ENCODE measurements around the gene BMP6. TPM values are rescaled to one million over a fixed set of nuclear protein-coding genes. Genes with fewer than 3 reads are reported as not detected.

Gene BMP6
- total and polyA plus RNA-seq, 4 experiments from 2014 or later = 0.06 TPM; not detected in 3

DNA sequence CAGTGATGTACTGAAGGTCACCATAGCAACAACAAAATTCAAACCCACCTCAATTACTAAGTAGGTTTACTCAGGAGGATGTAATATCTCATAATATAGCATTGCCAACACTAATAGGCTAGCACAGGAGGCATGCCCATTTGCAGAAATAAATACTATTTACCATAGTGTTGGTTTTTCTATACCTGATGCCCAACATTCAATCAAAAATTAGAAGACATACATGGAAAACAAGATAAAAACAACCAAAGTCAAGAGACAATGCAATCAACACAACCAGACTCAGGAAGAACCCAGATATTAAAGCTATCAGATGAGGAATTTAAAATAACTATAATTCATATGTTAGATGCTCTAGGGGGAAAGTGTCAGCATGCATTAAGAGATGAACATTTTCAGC lies 199.0 kb downstream of the BMP6 start:
- Histone ChIP-seq H3K36me3 (ENCODE audit: insufficient read depth, low read length) (no peaks in the 10 kb centered on the region), H3K4me1 (ENCODE audit: insufficient read depth, low read length) (no peaks in the 10 kb centered on the region), H3K27ac (ENCODE audit: low read depth, low read length) (no peak overlapping the region), H3K27me3 (ENCODE audit: insufficient read depth, low read length) (no peaks in the 10 kb centered on the region), H3K9me3 (ENCODE audit: control insufficient read depth in 1 of 2, low read length in 2 of 2) (no peaks in the 10 kb centered on the region), H3K4me3 (ENCODE audit: low read length in 2 of 2) (no peak overlapping the region)
- Mint-ChIP-seq H3K4me3 (no peak overlapping the region), H3K27ac (no peak overlapping the region), H3K9me3 (peaks cover 3 to 27% (median 20%) of the 10 kb centered on the region in 8 donors), H3K27me3 (peaks cover 15% of the 10 kb centered on the region in 2 donors), H3K4me1 (no peaks in the 10 kb centered on the region), H3K36me3 (no peaks in the 10 kb centered on the region)
- DNase-seq = no peak
- ChIA-PET POLR2A (ENCODE audit: partially characterized antibody) (no interaction called here), CTCF (ENCODE audit: partially characterized antibody) (no interaction called here)
- intact Hi-C loops (cut with micrococcal nuclease) = no loop called here

Other genes starting within 250 kb of the BMP6 start
- not detected for gene DSP, start 184.4 kb upstream of the BMP6 start, total RNA-seq
- gene DSP, start 184.4 kb upstream of the BMP6 start, polyA plus RNA-seq = not detected
- 10 to 100 TPM; 24.0 to 24.4 TPM for gene SNRNP48, start 135.9 kb upstream of the BMP6 start, total RNA-seq
- gene SNRNP48, start 135.9 kb upstream of the BMP6 start, polyA plus RNA-seq = 10 to 100 TPM in 1 of 2 donors, 1 to 10 TPM in 1; 5.4 to 11.1 TPM
- 10 to 100 TPM; 18.1 to 21.8 TPM for gene TXNDC5, start 184.7 kb downstream of the BMP6 start, total RNA-seq
- 10 to 100 TPM; 26.9 to 45.7 TPM for gene TXNDC5, start 184.7 kb downstream of the BMP6 start, polyA plus RNA-seq